HG02852 (cell line): ENCODE data around the gene MLLT10.

ENCODE experiments used
- ATAC-seq: cut with Tn5 transposase; IDR thresholded peaks from one replicate; pipeline ENCODE4 v1.9.1; 2021; ENCODE audit warnings: mild to moderate bottlenecking, moderate library complexity; ENCODE audit not compliant: unreplicated experiment

MLLT10 gene

DNA sequence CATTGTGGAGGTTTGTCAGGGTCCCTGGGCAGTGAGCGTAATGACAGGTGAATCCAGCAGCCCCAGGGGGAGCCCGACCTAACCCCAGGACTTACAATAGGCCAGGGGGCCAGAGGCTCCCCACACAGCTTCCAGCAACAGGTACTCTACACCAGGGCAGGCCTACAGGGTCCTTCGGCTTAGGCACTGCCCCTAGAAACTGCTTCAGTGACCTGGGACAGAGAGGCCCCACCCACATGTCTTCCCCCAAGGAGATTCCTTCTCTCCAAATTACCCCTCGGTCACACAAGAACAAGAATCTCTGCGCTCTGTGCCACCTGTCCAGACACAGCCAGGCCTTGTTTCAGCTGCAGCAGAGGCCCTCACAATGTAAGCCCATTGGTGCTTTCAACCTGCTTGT is 32.9 kb upstream of the MLLT10 start:
- ATAC-seq, result no peak

DNA sequence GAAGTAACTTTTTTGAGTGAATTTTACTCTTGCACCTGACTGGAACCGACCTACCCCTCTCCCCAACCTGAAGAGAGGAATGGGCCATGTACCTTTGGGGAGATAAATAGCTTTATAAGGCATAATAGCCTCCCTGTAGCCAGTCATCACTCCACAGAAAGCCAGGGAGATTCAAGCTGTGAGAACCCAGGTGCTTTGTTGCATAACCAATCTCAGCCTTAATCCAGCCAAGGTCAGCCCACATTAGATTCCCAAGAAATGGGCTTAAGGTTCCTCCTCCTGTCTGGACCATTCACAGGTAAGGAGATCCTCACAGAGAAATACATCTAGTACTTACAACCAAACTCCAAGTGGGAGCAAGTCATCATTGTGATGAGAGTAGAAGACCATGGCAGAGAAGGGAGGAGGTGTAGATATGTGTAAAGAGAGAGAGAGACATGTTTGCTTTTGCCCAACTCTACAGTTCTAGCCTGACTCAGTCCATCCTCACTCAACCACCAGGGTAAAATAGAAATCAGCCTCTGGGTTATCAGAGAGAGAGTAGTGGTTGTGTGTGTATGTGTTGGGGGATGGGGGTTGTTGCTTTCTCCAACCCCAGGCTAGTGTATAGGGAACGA is 32.2 kb upstream of the MLLT10 start:
- no peak for ATAC-seq

DNA sequence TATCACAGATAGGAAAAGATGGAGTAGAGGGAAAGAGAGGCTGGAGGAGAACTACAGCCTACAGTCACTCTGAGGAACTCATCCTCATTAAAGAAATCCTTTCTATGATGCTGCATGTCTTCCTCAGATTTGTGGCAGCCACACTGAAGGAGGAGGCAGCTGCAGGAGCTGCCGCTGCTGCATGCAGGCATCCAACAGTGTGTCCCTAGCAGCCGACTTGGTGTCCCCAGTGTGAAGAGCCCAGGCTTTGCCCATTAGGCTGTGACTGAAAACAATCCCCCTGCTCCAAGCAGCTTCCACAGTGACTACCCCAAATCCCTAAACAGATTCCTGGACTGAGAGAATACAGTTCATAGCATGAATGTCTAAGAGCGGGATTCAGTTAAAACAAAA is 31.7 kb upstream of the MLLT10 start:
- no peak for ATAC-seq

DNA sequence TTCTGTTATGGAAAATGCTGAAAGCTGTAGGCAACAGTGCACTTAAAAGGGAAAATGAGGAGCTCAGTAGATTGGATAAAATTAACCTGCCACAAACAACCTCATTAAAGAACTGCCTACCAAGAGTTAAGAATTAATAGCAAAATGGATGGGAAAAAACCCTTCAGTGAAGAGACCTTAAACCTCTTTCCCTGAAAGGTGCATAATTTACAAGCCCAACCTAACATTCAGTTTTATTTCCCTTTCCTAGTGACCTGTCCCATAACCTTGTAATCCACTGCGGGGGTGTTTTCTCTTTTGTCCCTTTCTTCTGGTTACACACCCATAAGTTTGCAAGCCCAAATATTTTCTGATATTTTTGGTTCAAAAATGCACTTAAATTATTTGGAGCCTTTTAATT is 30.5 kb upstream of the MLLT10 start:
- no peak for ATAC-seq

DNA sequence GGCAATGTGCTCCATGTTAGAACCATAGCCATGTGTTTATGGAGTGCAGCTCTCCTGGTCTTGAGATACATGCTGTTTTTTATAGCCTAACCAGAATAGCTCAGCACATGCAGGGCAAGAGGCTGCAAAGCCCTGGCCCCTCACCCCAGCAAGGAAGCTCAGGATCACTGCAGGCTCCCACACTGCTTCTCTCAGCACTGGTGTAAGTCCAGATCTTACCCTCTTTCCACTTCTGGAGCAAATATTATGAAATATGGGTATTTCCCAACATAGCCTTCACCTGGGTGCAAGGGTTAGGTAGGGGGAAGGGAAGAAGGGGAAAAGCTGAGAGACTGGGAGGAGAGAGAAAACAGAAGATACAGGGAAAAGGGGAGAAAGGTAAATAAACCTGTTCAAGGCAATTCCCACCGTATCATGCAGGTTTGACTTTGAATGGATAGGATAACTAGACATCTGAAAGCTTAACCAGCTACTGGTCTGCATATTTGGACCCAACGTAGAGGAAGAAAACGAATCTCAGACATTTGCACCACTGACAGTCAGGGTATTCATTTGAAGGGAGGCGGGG is 28.2 kb upstream of the MLLT10 start:
- ATAC-seq, result no peak

DNA sequence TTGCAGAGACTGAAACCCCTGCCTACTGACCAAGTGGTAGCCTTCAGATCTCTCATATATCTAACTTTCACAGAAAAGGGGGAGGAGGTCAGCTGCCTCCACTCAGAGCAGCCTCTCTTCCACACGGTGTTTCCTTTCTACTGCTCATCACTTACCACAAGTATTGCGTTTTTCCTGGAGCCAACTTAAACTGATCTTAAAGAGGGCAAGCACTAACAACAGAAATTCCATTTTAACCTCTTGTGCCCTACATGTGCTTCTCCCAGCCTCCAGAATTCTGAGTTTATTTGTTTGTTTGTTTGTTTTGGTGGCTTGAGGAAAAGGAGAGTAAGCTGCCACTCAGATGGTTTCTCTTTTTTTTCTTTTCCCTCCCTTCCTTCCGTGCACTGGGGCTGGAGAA is 27.7 kb upstream of the MLLT10 start:
- ATAC-seq, result no peak

DNA sequence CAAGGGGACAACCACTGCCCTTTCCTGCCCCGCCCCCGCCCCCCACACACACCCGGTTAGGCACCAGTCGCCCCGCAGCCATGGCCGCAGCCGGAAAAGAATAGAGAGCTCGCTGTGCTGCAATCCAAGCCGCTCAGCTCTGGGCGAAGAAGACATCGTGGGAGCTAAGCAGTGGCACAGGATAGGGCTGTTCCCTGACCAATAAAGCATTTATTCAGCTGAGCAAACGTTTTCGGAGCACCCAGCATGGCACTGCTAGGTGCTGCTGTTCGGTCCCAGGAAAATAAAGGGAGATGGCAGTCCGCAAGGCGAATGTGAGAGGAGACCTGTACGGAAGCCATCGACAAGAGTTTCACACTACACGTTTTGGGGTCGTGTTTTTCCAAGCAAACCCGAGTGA is 26.9 kb upstream of the MLLT10 start:
- no peak for ATAC-seq

DNA sequence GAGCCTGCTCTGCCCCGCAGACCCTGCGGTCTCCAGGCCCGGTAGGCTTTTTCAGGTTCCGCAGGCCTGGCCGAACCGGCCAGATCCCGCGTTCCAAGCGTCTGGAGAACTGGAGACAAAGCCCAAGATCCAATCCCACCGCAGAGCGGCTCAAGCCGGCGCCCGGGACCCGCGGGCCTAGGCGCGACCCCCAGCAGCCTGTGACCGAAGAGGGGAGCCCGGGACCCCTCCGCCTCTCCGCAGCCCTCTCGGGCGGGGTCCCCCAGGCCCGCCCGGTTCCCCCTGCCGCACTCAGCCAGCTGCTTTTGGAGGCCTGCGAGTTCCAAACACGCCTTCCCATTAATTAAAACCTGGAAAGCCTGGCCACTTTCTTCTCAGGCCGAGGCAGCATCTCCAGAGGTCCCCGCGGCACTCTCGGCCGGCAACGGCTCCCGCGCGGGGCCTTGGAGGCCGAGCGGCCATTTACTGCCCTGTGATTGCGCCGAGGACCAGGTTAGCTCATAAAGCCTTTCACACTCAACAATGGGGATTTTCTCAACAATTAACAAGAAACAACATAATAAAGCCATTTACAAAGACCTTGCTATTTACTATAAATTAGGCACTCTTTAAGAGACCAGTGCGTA is 25.2 kb upstream of the MLLT10 start:
- no peak for ATAC-seq

DNA sequence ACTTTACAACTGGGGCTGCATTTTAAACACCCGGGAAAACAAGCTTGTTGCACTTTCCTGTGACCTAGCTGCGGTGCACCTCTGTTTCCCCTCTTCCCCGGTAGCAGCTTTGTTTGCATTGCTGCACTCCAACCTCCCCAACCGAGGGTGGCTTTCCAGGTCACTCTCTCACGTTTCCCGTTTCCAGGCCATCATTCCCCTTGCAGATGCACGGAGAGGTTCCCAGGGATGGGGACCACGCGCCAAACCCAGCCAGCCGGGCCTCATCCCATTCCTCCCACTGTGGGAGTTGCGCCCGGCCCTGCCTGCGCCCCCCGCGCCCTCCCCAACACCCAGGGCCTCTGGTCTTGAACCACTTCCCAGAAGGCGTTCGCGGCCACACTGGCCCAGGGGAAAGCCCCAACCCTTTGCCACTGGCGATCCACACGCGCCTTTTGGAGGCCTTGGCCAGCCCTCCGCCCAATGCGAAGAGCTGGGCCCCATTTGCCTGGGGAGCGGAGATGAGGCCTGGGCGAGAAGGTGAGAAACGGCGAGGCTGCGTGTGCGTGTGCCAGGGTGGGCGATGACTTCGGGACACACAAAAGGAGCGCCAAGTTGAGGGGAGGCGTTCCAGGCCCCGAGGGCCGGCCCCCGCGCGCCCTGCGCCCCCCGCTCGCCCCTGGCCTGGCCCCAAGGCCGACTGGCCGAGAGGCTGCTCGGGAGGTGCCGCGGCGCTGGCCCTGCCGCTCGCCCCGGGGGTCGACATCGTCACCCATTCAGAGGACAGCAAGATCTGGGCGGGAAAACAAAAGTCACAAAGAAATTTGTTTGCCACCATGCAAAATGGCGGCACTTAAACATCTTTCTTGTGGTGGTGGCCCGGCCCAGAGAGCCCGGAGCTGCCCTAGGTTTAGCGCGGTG is 24.4 kb upstream of the MLLT10 start:
- ATAC-seq, result no peak

DNA sequence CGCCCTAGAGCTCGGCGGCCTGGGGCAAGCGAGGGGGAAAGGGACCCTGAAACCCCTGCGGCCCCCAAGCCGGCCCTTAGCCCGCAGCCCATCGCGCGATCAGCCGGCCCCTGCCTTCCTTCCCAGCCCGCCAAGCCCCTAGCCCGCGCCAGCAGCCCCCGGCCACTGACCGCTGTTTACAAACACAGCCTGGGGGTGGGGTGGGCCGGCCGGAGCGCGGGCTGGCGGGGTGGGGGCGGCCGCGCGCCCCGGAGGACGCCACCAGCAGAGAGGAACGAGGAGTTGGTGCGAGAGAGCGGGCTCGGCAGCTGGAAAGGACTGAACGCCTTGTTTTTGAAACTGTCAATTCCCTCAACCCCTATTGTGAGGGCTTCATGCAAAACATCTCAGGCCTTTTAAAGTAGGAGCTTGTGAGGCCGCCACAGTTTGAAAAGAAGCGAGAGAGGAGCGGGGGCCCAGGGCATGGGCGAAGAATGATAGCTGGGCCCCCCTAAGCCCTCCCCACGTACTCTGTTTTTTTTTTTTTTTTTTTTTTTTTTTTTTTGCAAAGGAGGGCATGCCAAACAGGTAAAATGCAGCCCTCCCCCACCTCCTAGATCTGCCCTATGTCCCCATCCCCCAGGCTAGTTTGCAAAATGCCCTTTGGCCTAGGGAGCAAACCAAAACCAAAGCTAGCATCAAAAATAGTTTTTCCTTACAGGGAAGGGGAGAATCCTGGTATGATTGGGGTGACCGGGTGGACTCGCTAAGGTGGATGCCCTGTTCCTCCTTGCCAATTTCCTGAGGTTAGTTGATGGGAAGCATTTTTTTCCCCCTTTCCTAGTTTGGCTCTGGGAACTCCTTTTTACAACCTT is 23.6 kb upstream of the MLLT10 start:
- ATAC-seq, result no peak

DNA sequence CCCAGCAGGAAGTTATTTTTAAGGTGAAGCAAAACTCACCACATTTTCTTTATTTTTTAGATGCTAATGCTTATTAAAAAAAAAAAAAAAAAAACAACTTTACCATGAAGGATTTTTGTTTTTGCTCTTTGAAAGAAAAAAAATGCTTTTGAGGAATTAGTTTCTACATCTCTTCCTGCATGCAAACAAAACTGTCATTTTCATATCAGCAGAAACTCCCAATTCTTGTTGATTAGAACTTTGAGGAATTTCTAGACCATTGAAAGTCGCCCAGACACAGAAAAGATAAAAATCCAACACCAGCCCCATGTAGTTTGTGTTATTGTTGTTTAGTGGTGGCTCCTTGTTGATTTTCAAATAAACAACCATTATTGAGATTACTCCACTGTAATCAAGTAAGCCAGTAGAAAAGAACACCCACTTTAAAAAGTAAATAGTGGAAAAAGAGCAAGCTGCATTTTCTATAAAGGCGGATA is 22.9 kb upstream of the MLLT10 start:
- no peak for ATAC-seq

DNA sequence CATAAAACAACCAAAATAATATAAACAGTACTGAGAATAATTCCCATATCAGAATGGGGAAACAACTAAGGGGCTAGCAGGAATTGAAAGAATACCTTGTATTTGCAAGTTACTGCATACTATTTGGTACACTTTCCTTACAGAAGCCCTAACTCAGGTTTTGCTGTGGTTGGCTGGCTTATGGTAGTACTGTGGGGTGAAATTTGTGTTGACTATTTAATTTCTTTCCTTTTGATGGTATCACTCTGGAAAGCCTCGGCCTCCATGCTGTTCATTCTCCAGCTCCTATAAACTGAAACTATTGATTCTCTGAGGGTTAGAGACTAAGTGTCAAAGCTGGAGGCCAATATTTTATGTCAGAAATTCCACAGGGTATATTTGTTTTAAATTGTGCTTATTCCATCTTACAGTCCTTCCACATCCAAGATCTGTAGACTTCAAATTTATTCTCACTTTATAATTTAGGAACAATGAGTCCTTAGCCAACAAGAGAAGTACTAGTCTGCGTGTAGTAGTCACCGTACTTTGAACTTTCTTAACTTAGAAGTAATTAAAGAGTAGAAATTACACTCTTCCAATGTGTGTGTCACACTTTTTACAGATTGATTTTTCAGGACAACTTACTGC is 22.0 kb upstream of the MLLT10 start:
- no peak for ATAC-seq

DNA sequence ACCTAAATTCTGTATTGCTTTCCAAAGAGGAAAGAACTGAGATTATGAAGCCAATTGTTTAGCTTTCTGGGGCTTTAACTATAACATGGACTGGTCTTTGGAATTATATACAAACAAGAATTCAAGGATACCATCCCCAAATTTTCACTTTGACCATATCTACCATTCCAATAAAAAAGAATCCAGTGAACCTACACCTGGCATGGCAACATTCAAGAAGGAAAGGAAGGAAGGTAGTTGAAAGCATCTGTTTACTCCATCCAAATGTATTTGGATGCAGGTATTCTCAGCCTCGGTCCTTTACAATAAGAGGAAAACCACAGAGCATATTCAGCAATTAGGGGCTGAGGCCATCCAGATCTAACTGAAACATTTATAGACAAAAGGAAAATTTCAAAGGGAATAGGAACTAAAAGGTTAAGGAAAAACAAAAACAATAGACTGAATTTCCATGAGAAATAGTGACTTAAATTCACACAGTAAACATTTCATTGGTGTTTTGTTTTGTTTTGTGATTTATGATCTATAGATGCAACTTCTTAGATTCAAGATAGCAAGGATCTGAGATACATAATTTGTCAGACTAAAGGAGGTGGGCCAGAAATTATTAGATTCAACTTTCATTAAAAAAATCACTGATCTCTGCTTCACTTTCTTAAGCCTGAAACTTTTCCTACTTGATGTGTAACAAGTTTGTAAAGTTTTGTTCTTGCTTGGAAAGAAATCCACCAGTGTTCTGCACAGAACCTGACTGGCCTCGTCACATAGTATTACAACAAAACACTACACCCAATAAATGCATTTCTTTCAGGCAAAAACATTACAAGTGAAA is 21.2 kb upstream of the MLLT10 start:
- ATAC-seq, result no peak

DNA sequence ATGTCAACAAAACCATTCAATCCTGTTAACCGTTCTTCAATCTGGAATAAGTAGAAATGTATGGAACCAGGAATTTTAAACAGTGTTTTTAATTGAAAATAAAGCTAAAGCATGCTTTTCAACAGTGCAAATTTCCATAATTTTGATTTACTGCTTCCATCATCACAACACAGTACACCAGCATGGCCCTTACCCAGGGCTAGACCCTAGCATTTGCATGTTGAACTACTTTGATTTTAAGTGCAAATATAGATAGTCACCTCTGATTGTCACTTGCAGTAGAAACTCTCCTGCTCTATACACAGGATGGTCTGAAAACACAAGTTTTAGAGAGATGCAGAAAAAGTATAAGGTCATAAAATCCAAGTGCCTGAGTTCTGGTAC is 20.6 kb upstream of the MLLT10 start:
- ATAC-seq, result no peak

DNA sequence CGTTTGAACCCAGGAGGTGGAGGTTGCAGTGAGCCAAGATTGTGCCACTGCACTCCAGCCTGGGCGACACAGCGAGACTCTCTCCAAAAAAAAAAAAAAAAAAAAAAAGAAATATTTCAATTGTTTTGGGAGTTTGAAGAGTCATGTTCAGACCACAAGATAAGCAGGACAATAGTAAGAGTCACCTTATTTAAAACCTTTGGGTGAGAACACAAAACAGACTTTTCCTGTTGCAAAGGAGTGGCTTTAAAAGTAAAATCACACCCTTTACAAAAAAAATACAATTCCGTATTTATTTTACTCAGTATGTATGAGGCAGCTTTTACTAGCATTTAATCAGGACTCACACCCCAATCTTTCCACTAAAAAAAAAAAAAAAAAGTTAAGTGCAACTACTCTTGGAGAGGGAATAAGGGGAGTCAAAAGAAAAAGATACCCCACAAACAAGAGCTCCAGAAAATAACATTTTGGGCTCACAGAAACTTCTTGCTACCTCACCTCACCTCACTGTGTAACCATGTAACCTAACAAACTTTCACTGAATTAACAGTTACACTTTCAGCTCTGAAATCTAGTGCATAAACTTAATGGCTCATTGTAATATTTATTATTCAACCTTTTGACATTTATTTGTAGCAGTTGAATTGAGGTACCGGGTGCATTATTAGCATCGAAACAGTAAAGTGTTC is 19.8 kb upstream of the MLLT10 start:
- ATAC-seq, result no peak

DNA sequence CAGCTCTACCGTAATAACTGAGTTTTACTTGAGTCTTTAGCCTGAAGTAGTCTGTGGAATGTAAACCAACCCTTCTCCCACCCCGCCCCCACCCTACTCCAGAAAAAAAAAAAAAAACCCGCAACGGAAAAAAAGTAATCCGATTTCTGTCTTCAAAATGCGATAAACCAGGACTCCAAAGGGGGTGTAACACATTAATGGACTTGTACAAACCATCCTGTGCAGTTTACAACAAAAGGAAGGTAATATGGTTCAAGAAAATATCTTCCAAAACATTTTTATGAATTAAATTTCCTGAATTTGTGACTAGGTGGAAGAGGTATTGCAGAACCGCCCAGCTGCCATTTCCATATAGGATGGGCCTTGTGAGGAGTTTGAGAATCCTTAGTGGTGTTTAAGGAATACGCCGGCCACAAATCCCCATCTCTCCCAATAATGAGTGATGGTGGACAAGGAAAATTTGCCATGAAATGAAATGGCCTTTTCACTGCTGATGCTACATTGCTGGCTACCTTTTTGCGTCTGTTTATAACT is 19.1 kb upstream of the MLLT10 start:
- ATAC-seq, result no peak

DNA sequence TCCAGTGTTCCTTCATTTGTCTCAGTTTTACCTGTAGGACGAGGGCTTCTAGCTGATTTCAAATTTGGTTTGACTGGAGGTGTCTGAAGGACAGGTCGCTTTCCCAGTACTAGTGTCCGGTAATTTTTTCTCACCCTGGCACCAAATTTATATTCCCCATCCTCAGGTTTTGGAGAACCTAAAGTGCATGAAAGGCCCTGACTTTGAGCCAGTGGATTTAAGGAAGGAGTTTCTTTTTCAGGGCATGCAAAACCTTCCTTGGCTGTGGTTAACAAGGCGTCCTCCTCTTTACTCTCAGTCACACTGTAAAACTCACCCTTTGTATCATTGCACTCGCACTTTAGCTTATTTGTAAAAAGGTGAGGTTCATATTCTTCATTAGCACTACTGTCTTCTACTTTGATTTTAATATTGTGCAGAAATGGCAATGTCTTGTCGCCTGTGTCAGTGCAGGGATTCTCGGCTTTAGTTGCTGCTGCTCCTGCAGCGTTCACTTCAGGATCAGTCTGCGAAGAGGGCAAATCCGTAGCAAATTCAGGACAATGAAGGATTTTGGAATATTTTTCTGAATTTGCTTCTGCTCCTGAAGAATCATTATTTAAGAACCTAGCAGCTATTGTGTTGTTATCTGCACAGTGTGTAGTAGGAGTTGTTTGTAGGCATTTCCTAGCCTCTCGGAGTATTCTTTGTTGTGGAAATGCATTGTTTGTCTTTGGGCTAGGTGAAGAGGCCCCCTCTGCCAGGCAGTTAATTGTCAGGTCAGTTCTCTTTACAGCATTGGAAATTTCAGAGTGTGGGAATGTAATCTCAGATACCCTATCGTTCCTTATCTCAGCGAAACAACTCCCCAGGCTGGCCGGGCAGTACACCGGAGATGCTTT is 18.4 kb upstream of the MLLT10 start:
- ATAC-seq, result no peak
